HepG2 (cell line): ENCODE data around the gene RDM1. TPM values are rescaled to one million over a fixed set of nuclear protein-coding genes. Genes with fewer than 3 reads are reported as not detected.

ENCODE experiments used
- HIVEP1 ChIP-seq: sonication (generic); formaldehyde crosslinking; IDR thresholded peaks from 2 replicates; pipeline ENCODE4 v1.4.0; 2020; ENCODE audit warnings: mild to moderate bottlenecking, missing genetic modification reagents
- HNRNPLL ChIP-seq: fragments of 200-400 bp; formaldehyde crosslinking; IDR thresholded peaks from 2 replicates; pipeline ENCODE4 v1.6.1; 2017; ENCODE audit warnings: mild to moderate bottlenecking, low read depth, low read length; ENCODE audit not compliant: poor library complexity, severe bottlenecking
- MTA3 ChIP-seq: sonication (generic); formaldehyde crosslinking; IDR thresholded peaks from 2 replicates; pipeline ENCODE4 v1.4.0; 2020; ENCODE audit warnings: missing genetic modification reagents
- POGZ ChIP-seq: sonication (generic); formaldehyde crosslinking; IDR thresholded peaks from 2 replicates; pipeline ENCODE4 v1.4.0; 2020; ENCODE audit warnings: mild to moderate bottlenecking, missing genetic modification reagents
- PRPF4 ChIP-seq: fragments of 200-400 bp; formaldehyde crosslinking; IDR thresholded peaks from 2 replicates; pipeline ENCODE4 v1.6.1; 2016; ENCODE audit warnings: low read length, low read depth; ENCODE audit not compliant: poor library complexity, severe bottlenecking
- SMC3 ChIP-seq: IDR thresholded peaks from 2 replicates; pipeline ENCODE4 v1.6.1; 2011; ENCODE audit warnings: low read length, improper control_type of control experiment
- ZNF256 ChIP-seq: sonication (generic); formaldehyde crosslinking; conservative IDR thresholded peaks from 2 replicates; pipeline ENCODE4 v1.4.0; 2020; ENCODE audit warnings: missing genetic modification reagents
- ZNF446 ChIP-seq: sonication (generic); formaldehyde crosslinking; IDR thresholded peaks from 2 replicates; pipeline ENCODE4 v1.5.0; 2020; ENCODE audit warnings: mild to moderate bottlenecking, missing genetic modification reagents
- ZNF468 ChIP-seq: sonication (generic); formaldehyde crosslinking; IDR thresholded peaks from 2 replicates; pipeline ENCODE4 v1.8.0; 2022; ENCODE audit warnings: mild to moderate bottlenecking, moderate library complexity, missing genetic modification reagents
- ZNF496 ChIP-seq: sonication (generic); formaldehyde crosslinking; IDR thresholded peaks from 2 replicates; pipeline ENCODE4 v1.8.1; 2023; ENCODE audit warnings: mild to moderate bottlenecking, moderate library complexity, missing genetic modification reagents; ENCODE audit not compliant: insufficient replicate concordance
- ZNF790 ChIP-seq: sonication (generic); formaldehyde crosslinking; IDR thresholded peaks from 2 replicates; pipeline ENCODE4 v1.8.0; 2022; ENCODE audit warnings: missing genetic modification reagents, mild to moderate bottlenecking, borderline replicate concordance
- ZNF792 ChIP-seq: IDR thresholded peaks from 2 replicates; pipeline ENCODE4 v1.6.1; 2016
- ZSCAN30 ChIP-seq: sonication (generic); formaldehyde crosslinking; IDR thresholded peaks from 2 replicates; pipeline ENCODE4 v1.5.0; 2020; ENCODE audit warnings: mild to moderate bottlenecking, missing genetic modification reagents
- polyA plus RNA-seq, 8 experiments: library from polyadenylated mRNA; depleted of rRNA in 3 of 8; stranded (reverse) in 7 of 8; unstranded in 1 of 8; fragments of >200 nt; fragmentation: Illumina TruSeq in 4 of 8; extraction: Trizol in 4 of 8; gene quantifications; 2 replicates each; pipeline versions ENCODE4 v1.2.1 to v1.2.3, GENCODE V29; 2011 to 2016; ENCODE audit warnings: low read depth in 4 of 8, missing spikeins in 1 of 8, mixed read lengths in 1 of 8; ENCODE audit not compliant: insufficient read depth in 1 of 8
- total RNA-seq, 5 experiments: library from RNA; depleted of rRNA; stranded (reverse); fragments of >200 nt; fragmentation: Illumina TruSeq; extraction: Trizol; gene quantifications; 2 replicates each; pipeline ENCODE4 v1.2.3, GENCODE V29; 2016; ENCODE audit warnings: low read depth in 1 of 5
- TF ChIP-seq, protein P1 (sequence below): sonication (generic); formaldehyde crosslinking; IDR thresholded peaks from 2 replicates; pipeline ENCODE4 v1.9.0; 2022; ENCODE audit warnings: missing genetic modification reagents, mild to moderate bottlenecking, borderline replicate concordance
- TF ChIP-seq, protein P2 (sequence below): sonication (generic); formaldehyde crosslinking; IDR thresholded peaks from 2 replicates; pipeline ENCODE4 v1.5.0; 2020; ENCODE audit warnings: mild to moderate bottlenecking, missing genetic modification reagents
- TF ChIP-seq, protein P3 (sequence below): sonication (generic); formaldehyde crosslinking; IDR thresholded peaks from 2 replicates; pipeline ENCODE4 v1.4.0; 2020; ENCODE audit warnings: low read depth, mild to moderate bottlenecking, missing genetic modification reagents
- TF ChIP-seq, protein P4 (sequence below): sonication (generic); formaldehyde crosslinking; IDR thresholded peaks from 2 replicates; pipeline ENCODE4 v1.5.0; 2020; ENCODE audit warnings: mild to moderate bottlenecking, missing genetic modification reagents
- TF ChIP-seq, protein P5 (sequence below): sonication (generic); formaldehyde crosslinking; IDR thresholded peaks from 2 replicates; pipeline ENCODE4 v1.8.0; 2022; ENCODE audit warnings: low read depth, missing genetic modification reagents

The RDM1 gene
- total and polyA plus RNA-seq, 2 of the 13 experiments (the other 11 are each of a cell fraction or from before 2014, with no cell fraction given), result 0.28 to 0.40 TPM

DNA sequence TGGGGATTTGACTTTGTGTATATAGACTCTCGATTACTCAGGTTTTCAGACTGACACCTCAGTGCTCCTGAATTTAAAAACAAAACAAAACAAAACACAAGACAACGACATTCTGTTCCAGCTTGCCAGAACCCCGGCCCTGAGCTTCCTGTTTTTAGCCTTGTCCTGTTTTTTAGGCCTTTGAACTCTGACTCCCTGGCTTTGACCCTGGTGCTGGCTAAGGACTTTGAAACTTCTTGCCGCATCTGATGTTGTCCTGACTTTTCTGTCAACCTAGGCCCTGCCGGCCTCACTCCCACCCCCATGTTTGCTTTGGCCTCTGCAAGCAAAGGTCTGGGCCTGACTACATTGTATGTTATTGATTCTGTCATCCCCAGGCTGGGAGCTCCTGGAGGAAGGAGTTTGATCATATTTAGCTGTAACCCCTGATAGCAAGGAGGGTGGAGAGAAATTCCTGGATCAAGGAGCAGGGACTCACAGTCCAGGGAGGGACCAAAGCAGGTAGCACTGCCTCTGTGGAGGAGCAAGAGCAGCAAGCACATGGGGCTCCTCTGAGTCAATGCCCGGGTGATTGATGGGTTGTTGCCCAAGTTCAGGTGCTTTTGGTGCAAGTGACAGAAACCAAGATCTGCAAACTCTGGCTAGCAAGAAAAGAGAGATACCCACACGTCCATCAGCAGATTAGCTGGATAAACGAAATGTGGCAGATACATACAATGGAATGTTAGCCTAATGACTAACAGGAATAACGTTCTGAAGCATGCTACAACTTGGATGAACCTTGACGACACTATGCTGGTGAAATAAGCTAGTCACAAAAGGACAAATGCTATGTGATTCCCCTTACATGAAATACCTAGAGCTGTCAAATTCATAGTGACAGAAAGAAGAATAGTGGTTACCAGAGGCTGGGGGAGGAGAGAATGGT, 43.0 kb upstream of the RDM1 start (continued):
- no peak for TF ChIP-seq ZNF468 (CRISPR knock-in tag)
- TF ChIP-seq, protein P1, sequence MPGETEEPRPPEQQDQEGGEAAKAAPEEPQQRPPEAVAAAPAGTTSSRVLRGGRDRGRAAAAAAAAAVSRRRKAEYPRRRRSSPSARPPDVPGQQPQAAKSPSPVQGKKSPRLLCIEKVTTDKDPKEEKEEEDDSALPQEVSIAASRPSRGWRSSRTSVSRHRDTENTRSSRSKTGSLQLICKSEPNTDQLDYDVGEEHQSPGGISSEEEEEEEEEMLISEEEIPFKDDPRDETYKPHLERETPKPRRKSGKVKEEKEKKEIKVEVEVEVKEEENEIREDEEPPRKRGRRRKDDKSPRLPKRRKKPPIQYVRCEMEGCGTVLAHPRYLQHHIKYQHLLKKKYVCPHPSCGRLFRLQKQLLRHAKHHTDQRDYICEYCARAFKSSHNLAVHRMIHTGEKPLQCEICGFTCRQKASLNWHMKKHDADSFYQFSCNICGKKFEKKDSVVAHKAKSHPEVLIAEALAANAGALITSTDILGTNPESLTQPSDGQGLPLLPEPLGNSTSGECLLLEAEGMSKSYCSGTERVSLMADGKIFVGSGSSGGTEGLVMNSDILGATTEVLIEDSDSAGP, result peak; percentile 67
- TF ChIP-seq, protein P2, sequence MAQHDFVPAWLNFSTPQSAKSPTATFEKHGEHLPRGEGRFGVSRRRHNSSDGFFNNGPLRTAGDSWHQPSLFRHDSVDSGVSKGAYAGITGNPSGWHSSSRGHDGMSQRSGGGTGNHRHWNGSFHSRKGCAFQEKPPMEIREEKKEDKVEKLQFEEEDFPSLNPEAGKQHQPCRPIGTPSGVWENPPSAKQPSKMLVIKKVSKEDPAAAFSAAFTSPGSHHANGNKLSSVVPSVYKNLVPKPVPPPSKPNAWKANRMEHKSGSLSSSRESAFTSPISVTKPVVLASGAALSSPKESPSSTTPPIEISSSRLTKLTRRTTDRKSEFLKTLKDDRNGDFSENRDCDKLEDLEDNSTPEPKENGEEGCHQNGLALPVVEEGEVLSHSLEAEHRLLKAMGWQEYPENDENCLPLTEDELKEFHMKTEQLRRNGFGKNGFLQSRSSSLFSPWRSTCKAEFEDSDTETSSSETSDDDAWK (CRISPR knock-in tag), result no peak
- TF ChIP-seq POGZ (CRISPR knock-in tag), result peak; percentile 76
- no peak for TF ChIP-seq MTA3 (CRISPR knock-in tag)
- TF ChIP-seq ZNF496 (CRISPR knock-in tag), result no peak
- TF ChIP-seq ZNF256 (CRISPR knock-in tag), result no peak
- TF ChIP-seq HIVEP1, result peak; percentile 98
- no peak for TF ChIP-seq ZSCAN30 (CRISPR knock-in tag)
- TF ChIP-seq PRPF4, result no peak
- TF ChIP-seq ZNF792 (CRISPR knock-in tag), result peak; percentile 50; the same call in 1 of the 2 replicates
- no peak for TF ChIP-seq ZNF446 (CRISPR knock-in tag)
- TF ChIP-seq, protein P3, sequence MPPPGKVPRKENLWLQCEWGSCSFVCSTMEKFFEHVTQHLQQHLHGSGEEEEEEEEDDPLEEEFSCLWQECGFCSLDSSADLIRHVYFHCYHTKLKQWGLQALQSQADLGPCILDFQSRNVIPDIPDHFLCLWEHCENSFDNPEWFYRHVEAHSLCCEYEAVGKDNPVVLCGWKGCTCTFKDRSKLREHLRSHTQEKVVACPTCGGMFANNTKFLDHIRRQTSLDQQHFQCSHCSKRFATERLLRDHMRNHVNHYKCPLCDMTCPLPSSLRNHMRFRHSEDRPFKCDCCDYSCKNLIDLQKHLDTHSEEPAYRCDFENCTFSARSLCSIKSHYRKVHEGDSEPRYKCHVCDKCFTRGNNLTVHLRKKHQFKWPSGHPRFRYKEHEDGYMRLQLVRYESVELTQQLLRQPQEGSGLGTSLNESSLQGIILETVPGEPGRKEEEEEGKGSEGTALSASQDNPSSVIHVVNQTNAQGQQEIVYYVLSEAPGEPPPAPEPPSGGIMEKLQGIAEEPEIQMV (CRISPR knock-in tag), result peak; percentile 39; the same call in 1 of the 2 replicates
- peak; percentile 18; the same call in 1 of the 2 replicates for TF ChIP-seq SMC3
- TF ChIP-seq, protein P4, sequence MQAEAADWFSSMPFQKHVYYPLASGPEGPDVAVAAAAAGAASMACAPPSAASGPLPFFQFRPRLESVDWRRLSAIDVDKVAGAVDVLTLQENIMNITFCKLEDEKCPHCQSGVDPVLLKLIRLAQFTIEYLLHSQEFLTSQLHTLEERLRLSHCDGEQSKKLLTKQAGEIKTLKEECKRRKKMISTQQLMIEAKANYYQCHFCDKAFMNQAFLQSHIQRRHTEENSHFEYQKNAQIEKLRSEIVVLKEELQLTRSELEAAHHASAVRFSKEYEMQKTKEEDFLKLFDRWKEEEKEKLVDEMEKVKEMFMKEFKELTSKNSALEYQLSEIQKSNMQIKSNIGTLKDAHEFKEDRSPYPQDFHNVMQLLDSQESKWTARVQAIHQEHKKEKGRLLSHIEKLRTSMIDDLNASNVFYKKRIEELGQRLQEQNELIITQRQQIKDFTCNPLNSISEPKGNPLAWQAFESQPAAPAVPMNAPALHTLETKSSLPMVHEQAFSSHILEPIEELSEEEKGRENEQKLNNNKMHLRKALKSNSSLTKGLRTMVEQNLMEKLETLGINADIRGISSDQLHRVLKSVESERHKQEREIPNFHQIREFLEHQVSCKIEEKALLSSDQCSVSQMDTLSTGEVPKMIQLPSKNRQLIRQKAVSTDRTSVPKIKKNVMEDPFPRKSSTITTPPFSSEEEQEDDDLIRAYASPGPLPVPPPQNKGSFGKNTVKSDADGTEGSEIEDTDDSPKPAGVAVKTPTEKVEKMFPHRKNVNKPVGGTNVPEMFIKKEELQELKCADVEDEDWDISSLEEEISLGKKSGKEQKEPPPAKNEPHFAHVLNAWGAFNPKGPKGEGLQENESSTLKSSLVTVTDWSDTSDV, result no peak
- TF ChIP-seq HNRNPLL, result no peak
- TF ChIP-seq, protein P5, sequence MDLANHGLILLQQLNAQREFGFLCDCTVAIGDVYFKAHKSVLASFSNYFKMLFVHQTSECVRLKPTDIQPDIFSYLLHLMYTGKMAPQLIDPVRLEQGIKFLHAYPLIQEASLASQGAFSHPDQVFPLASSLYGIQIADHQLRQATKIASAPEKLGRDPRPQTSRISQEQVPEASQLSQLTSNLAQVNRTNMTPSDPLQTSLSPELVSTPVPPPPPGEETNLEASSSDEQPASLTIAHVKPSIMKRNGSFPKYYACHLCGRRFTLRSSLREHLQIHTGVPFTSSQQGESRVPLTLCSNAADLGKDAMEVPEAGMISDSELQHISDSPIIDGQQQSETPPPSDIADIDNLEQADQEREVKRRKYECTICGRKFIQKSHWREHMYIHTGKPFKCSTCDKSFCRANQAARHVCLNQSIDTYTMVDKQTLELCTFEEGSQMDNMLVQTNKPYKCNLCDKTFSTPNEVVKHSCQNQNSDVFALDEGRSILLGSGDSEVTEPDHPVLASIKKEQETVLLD (CRISPR knock-in tag), result peak; percentile 31; the same call in 1 of the 2 replicates
- no peak for TF ChIP-seq ZNF790 (CRISPR knock-in tag)
